Effector CD8-positive, alpha-beta T cell (primary cell): ENCODE data around the gene GFOD2.

ENCODE experiments used
- DNase-seq: peaks from one replicate; lab custom pipeline; 2025; lab: John Stamatoyannopoulos, UW

Gene GFOD2

GRCh38 chr16:67672739-67673662 is 46.1 kb downstream of the GFOD2 start:
- peak; percentile 16 for DNase-seq

GRCh38 chr16:67672306-67672705 is 46.8 kb downstream of the GFOD2 start:
- no peak for DNase-seq

GRCh38 chr16:67669499-67670101 is 49.5 kb downstream of the GFOD2 start:
- DNase-seq = no peak

- DNase-seq = no peak
Observed at GRCh38 chr16:67668495-67669157, 50.5 kb downstream of the GFOD2 start.

GRCh38 chr16:67667817-67668494 is 51.2 kb downstream of the GFOD2 start:
- DNase-seq = peak; percentile 76

- DNase-seq = no peak
Observed at GRCh38 chr16:67667453-67667816, 51.7 kb downstream of the GFOD2 start.

GRCh38 chr16:67666559-67667452 is 52.3 kb downstream of the GFOD2 start, which contains the start of the genes C16orf86 and ENKD1:
Gene C16orf86 (plus strand): TSS chr16:67666814. CDS start chr16:67666971, 157 bp downstream.
Gene ENKD1 (minus strand): TSS chr16:67666750. CDS start chr16:67666442, 308 bp downstream.
- peak; percentile 72 for DNase-seq

GRCh38 chr16:67666032-67666551 is 53.0 kb downstream of the GFOD2 start:
- DNase-seq = no peak

- no peak for DNase-seq
Observed at GRCh38 chr16:67665598-67665997, 53.5 kb downstream of the GFOD2 start.

- no peak for DNase-seq
Observed at GRCh38 chr16:67664871-67665270, 54.2 kb downstream of the GFOD2 start.

GRCh38 chr16:67664258-67664657 is 54.9 kb downstream of the GFOD2 start:
- DNase-seq = no peak

- DNase-seq = no peak
Observed at GRCh38 chr16:67663877-67664222, 55.3 kb downstream of the GFOD2 start.

GRCh38 chr16:67663151-67663876 is 55.8 kb downstream of the GFOD2 start:
- no peak for DNase-seq

- no peak for DNase-seq
Observed at GRCh38 chr16:67662653-67663010, 56.5 kb downstream of the GFOD2 start.

GRCh38 chr16:67661886-67662652 is 57.0 kb downstream of the GFOD2 start:
- DNase-seq = no peak

- no peak for DNase-seq
Observed at GRCh38 chr16:67661101-67661761, 57.9 kb downstream of the GFOD2 start.

- DNase-seq = peak; percentile 92
Observed at GRCh38 chr16:67660564-67661028, 58.5 kb downstream of the GFOD2 start, which contains the start of gene PARD6A. Gene PARD6A (plus strand): TSS chr16:67660960. CDS start chr16:67661039, 79 bp downstream.
